NB4 (cell line): ENCODE results near the gene LRRK2.

Source experiments
- MAX ChIP-seq: IDR thresholded peaks from 2 replicates; pipeline ENCODE4 v1.6.1; 2011; ENCODE audit warnings: low read depth, low read length
- MYC ChIP-seq: IDR thresholded peaks from 2 replicates; pipeline ENCODE4 v1.6.1; 2011; ENCODE audit warnings: low read depth, low read length
- POLR2A ChIP-seq: IDR thresholded peaks from 2 replicates; pipeline ENCODE4 v1.6.1; 2011; ENCODE audit warnings: mild to moderate bottlenecking; ENCODE audit not compliant: insufficient read length; ENCODE audit errors: extremely low read depth
- TF ChIP-seq, protein P1 (sequence below): IDR thresholded peaks from one replicate; pipeline ENCODE4 v1.5.1; 2012; ENCODE audit warnings: low read depth, low read length

- TF ChIP-seq POLR2A (no peak), MYC (peak; percentile 46), MAX (peak; percentile 13; the same call in 1 of the 2 replicates)
- TF ChIP-seq, protein P1, sequence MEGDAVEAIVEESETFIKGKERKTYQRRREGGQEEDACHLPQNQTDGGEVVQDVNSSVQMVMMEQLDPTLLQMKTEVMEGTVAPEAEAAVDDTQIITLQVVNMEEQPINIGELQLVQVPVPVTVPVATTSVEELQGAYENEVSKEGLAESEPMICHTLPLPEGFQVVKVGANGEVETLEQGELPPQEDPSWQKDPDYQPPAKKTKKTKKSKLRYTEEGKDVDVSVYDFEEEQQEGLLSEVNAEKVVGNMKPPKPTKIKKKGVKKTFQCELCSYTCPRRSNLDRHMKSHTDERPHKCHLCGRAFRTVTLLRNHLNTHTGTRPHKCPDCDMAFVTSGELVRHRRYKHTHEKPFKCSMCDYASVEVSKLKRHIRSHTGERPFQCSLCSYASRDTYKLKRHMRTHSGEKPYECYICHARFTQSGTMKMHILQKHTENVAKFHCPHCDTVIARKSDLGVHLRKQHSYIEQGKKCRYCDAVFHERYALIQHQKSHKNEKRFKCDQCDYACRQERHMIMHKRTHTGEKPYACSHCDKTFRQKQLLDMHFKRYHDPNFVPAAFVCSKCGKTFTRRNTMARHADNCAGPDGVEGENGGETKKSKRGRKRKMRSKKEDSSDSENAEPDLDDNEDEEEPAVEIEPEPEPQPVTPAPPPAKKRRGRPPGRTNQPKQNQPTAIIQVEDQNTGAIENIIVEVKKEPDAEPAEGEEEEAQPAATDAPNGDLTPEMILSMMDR, result no peak
Observed at GRCh38 chr12:40216516-40217288, 8.1 kb upstream of the LRRK2 start.
